SIG-M5 (cell line): Measurements from ENCODE around the gene CHPF2.

Experiments
- DNase-seq: peaks from one replicate; lab custom pipeline; 2025; lab: John Stamatoyannopoulos, UW

CHPF2 gene, protein sequence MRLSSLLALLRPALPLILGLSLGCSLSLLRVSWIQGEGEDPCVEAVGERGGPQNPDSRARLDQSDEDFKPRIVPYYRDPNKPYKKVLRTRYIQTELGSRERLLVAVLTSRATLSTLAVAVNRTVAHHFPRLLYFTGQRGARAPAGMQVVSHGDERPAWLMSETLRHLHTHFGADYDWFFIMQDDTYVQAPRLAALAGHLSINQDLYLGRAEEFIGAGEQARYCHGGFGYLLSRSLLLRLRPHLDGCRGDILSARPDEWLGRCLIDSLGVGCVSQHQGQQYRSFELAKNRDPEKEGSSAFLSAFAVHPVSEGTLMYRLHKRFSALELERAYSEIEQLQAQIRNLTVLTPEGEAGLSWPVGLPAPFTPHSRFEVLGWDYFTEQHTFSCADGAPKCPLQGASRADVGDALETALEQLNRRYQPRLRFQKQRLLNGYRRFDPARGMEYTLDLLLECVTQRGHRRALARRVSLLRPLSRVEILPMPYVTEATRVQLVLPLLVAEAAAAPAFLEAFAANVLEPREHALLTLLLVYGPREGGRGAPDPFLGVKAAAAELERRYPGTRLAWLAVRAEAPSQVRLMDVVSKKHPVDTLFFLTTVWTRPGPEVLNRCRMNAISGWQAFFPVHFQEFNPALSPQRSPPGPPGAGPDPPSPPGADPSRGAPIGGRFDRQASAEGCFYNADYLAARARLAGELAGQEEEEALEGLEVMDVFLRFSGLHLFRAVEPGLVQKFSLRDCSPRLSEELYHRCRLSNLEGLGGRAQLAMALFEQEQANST

DNA sequence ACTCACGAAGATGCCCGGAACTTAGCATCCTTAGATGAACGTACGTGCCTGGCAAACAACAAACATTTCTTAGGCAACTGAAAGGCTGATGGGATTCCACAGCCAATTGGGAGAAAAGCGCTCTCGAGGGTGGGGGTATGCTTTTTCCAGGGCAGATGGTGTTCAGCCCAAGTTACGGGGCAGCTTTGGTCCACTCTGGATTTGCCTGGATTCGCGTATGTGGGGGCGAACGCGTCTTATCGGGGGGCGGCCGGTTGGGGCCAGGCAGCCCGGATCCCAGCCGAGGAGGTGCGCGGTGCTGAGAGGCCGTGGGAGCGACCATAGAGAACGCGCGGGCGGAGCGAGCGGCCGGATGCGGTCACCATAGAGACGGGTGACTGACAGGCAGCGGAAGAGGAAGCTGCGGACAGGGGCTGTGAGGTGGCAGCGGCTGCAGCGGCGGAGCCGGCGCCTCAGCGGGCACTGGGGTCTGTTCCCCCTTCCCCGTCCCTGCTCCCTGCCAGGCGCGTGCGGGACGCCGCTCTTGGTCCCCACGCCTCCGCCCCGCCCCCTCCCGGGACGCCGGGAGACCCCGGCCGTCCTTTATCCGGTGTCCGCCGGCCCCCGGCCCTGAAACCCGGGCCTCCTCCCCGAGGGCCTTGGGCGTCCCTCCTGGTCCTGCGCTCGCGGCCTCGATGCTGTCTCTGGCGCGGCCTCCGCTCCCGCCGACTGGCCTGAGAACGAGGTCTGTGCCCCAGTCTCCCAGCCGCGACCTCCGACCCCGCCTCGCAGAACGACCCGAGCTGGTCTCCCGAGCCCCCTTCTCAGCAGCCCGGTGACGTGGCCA, at the start of gene CHPF2:
CHPF2 (plus strand) TSS at position 393 of the 826 bp plus-strand sequence. CDS start 1,529 bp downstream, outside the sequence.
- peak; percentile 51 for DNase-seq

DNA sequence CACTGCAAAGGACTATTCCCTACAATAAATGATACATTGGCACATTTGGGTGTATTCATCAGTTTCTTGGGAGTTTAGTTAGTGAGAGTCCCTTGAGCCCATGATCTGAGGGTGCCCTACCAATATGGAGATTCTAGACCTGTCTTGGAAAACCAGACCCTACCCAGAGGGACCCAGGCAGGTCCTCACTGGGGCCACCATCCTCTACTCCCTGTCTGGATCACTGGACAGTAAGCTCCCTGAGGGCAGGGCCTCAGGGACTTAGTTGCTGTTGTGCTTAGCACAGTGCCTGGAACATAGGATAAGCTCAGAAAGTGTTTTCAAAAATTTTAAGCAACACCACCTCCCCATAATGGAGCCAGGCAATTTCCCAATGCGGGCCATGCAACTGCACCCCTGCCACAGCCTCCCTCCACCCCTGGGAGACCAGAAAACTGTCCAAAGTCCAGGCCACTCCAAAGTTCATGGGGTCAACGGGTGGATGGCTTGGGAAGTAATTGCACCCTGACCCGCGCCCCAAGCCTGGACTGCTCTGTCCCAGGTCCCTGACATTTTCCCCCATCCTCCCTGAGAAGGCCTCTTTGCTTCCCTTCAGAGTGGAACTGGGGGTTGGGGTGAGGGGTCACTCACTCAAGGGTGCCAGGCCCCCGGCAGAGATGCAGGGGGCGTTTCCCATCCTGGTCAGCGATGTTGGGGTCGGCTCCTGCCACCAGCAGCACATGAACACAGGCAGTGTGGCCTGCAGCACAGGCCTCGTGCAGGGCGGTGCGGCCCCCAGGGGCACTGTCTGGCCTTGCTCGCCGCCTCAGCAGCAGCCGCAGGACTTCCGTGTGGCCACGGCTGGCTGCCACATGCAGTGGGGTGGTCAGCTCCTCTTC, 46.3 kb upstream of the CHPF2 start:
- no peak for DNase-seq

DNA sequence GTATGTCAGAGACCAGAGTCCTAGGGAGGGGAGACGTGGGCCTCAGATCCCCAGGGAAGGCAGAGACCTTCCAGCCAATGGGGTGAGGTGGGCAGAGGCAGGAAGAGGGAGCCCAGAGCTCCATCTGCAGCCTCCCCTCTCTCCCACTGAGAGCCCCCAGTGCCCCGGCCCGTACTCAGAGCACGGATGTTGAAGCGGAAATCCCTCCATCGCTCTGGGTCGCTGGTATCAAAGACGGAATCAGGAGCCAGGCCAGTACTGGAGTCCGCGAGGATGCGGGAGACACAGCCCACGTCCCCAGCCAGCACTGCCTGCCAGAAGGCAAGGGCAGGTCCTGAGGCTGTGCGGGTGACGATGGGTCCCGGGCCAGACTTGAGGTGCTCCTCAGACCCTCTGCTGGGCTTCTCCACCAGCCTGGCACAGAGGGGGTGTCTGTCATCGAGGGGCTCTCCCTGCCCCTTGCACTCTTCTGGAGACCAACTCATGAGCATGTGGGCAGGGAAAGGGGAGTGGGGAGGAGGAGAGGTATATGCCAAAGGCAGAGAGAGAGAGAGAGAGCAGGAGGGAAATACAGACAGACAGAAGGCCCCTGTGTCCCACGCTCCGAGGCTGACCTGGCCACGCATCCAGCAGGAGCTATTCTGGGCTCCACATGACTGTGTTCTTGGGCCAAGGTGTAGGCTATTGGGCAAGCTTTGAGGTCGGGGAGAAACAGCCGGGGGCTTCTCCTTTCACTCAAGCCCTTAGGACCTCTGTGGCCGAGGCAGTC, 45.5 kb upstream of the CHPF2 start, which contains the start of gene ASB10:
ASB10 (minus strand) TSS at position 611 of the 769 bp plus-strand sequence; CDS start at position 491, 120 bp downstream.
- DNase-seq = no peak

DNA sequence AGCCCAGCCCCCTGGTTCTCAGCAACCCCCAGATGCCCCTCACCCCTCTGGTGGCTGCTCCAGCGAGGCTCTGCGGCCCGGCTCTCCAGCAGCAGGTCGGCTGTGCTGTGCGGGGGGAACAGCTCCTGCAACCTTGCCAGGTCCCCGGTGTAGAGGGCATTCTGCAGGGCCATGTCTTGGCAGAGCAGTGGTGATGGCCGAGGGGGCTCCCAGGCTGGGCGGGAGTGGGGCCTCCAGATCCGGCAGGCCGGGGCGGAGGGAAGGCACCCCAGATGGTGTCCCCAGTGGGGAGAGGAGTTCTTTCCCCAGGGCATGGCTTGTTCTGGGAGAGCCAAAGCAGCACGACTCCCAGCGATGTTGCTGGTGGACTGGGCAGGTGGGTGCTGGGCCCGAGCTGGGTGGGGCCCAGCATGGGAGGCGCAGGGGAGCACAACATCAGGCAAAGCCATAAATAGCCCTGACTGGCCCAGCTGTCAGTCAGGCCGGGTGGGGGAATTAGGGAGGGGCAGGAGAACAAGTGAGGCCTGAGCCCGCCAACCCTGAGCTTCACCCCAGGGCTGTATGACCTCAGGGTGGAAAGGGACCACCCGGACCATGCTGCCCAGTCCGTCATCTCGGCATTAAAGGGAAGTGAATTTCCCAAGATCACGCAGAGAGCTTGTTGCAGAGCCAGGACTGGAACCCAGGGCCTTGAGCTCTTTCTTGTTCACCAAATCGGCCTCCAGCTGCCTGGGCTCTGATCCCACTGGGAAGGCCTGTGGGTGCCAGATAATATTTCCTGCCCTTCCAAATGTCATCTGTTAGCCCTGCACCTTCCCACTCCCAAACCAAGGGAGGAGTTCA, 44.7 kb upstream of the CHPF2 start:
- no peak for DNase-seq

GRCh38 chr7:151188252-151188542, 44.1 kb upstream of the CHPF2 start:
- no peak for DNase-seq

DNA sequence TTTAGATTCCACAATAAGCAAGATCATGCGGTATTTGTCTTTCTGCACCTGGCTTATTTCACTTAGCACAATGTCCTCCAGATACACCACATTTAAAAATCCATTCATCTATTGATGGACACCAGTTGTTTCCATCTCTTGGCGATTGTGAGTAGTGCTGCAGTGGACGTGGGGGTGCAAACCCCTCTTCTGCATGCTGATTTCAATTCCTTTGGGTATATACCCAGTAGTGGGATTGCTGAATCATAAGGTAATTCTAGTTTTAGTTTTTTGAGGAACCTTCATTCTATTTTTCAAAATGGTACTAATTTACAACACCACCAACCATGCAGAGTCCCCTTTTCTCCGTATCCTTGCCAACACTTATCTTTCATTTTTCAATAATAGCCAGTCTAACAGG, 43.2 kb upstream of the CHPF2 start:
- DNase-seq = no peak

DNA sequence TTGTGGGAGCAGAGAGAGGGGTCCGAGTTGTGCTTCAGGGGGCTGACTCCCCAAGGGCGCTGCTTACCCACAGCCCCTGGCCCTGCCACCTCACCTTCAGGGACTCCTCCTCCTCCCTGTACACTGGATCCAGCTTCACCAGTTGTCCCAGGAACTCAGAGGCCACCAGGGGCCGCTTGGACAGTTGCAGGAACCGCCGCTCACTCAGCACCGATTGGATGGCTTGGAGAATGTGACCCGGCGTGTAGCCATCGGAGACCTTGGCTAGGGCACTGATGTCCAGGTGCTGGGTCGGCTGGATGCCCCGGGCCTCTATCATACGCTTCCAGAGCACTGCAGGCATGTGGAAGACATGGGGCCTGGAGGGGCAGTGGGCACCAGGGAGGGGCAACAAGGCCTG, 40.7 kb upstream of the CHPF2 start:
- DNase-seq = no peak

DNA sequence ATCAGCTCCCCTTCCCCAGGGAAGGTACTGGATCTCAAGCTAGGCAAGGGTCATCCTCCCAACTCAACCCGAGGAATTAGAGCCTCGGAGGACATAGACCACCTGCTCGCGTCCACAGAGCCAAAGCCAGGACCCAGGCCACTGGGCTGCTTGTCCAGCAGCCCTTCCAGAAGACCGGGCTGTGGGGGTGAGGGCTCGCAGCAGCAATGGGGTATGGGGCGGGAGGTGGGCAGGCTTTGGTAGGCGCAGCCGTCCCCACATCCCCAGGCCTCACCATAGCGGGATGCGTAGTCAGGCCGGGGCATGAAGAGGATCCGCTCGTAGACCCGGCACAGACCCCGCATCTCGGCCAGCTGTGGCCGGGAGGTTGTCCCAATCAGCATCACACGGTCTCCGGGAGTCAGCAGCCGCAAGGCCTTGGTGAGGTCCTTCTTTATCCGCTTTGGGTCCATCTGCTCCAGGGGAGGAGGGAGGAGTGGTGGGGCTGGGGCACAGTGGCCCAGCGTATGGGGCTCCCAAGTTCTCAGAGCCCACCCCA, 40.2 kb upstream of the CHPF2 start:
- DNase-seq = no peak

DNA sequence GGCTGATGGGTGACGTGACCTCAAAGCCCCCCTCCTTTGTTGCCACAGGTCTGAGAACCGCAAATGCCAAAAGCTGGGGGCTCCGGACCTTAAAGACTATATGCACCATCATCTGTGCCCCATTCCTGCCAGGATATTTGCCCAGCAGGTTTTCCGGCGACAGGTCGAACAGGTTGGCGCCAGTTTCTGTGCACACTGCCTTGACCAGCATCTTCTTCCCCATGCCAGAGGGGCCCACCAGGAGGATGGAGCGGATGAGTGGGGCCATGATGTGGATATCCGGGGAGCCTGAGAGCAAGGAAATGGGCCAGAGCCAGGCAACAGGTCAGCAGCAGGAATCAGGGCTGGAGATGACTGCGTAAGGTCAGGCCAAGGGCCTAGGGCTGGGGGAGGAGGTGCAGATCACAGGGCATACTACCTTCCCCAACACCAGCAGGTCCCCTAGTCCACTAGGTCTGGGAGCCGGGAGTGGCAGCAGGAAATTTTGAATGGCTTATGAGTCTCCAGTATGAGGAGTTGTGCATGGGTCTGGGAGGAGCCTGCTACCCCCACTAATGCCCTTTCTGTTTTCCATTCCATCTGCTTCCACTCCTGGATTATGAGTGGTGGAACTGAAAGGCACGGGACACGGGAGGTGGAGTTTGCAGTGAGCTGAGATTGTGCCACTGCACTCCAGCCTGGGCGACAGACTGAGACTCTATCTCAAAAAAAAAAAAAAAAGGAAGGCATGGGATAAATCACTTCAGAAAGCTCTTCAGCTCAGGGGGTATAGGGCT, 38.9 kb upstream of the CHPF2 start:
- DNase-seq = no peak

DNA sequence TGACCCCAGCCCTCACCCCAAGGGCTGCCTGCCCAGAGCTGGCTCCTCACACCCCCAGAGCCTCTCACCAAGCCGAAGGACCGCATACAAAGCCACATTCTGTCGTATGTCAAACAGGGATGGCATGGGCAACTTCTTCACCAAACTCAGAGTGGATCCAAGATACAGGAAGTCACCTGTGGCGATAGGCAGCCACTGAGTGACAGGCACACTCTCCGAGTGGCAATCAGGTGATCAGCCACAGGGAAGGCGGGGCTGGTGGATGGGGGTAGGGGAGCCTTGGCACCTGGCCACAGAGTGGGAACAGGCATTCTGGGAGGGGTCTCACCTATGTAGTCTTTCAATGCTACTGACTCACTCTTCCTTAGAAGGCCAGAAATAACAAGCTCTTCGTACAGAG, 38.1 kb upstream of the CHPF2 start:
- no peak for DNase-seq

GRCh38 chr7:151195616-151196450, 36.5 kb upstream of the CHPF2 start:
- DNase-seq = no peak

GRCh38 chr7:151197932-151198331, 34.4 kb upstream of the CHPF2 start:
- no peak for DNase-seq

DNA sequence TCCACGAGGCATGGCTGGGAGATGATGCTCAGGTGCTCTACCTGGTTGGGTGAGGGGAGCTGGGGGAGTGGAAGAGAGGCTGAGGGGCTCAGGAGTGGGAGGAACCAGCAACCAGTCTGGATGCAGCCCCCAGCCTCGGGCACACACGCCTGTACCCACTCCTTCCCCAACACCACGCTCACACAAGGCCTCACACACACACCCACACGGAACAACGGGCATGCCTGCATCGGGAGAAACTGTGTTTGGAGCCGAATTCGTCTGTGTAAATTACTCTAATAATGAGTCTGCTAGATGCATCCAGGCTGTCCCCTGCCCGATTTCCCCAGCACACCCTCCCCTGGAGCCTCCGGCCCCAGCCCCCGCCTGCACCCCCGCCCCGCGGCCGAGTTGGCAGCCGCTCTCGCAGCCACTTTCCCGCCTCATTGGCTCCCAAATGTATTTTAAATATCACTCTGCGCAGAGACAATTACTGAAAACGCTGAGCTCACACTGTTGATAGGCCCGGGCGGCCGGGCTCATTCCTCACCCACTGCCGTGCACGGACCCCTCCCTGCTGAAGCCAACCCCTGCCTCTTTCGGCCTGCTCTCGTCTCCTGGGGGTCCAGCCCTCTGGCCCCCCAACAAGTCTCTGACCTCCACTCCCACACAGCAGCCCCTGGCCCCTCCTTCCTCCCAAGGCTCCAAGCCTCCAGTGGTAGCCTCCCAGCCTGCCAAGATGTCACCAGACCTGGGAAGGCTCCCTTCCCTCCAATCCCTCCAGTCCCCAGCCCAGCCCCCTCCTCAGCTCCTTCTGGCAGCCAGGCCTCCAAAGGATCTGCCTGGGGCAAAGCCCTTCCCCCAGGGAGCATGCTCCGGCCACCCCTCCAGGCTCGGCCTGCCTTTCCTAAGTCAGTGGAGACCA, 33.1 kb upstream of the CHPF2 start:
- DNase-seq = no peak

- DNase-seq = no peak
Measured at GRCh38 chr7:151201344-151201743, 30.9 kb upstream of the CHPF2 start.

GRCh38 chr7:151201751-151202150, 30.5 kb upstream of the CHPF2 start:
- no peak for DNase-seq

DNA sequence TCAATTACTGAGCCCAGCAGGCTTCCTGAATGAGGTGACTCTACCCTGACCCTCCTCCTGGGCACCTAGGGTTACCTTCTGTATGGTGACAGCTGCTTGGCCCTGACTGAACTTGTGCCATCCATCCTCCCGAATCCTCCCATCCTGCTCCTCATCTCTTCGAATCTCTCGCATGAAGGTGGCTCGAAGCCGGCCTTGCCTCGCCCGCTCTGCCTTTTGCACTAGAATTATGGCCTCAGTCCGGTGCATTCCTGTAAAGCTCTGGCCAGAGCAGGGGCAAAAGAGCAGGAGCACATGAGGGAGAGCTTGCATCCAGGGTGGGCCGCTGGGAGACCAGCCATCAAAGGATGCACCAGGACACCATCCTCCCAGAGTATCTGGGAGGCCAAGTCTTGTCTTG, 29.4 kb upstream of the CHPF2 start:
- no peak for DNase-seq
